ENCODE results near the gene GPC2. TPM values are rescaled to one million over a fixed set of nuclear protein-coding genes. Genes with fewer than 3 reads are reported as not detected.
"Not testable (repeated sequence)": the region's sequence is repeated elsewhere in the genome, so short reads cannot be mapped to it uniquely, and the experiment has no call there.

The GPC2 gene
- total RNA-seq, 3 donors from 2014 or later (not counting 1 experiment from before 2014, with no cell fraction given), result 1.9 to 2.4 (median 2.3) TPM

- Mint-ChIP-seq H3K27ac (peak overlapping the region; percentile 98 to 99), H3K27me3 (ENCODE audit: low read depth in 2 of 2) (no peaks in the 10 kb centered on the region), H3K4me1 (peaks cover 54 to 87% of the 10 kb centered on the region in 2 donors), H3K36me3 (no peaks in the 10 kb centered on the region), H3K4me3 (peak overlapping the region; percentile 95), H3K9me3 (no peaks in the 10 kb centered on the region)
- no peak for TF ChIP-seq CTCF (IDR thresholded peaks at IDR 0.05)
- peaks cover 82% of the 10 kb centered on the region for H3K4me1 ChIP-seq (ENCODE audit: control insufficient read depth, insufficient read depth, low read length)
- ATAC-seq (no peak), DNase-seq (peak in 1 of 2 donors; percentile 65)
- WGBS (ENCODE audit: insufficient coverage), result 69% methylated on average over 13 of the region's 14 CpGs
- H3K27ac ChIP-seq (ENCODE audit: low read length), result peak overlapping the region; percentile 98
- H3K4me3 ChIP-seq (ENCODE audit: low read length), result peak overlapping the region; percentile 98
- H3K36me3 ChIP-seq (ENCODE audit: control insufficient read depth, insufficient read depth, low read length), result peaks cover 25% of the 10 kb centered on the region
- H3K9me3 ChIP-seq (ENCODE audit: control insufficient read depth, insufficient read depth, low read length), result no peaks in the 10 kb centered on the region
- H3K27me3 ChIP-seq (ENCODE audit: control insufficient read depth, insufficient read depth, low read length), result no peaks in the 10 kb centered on the region
- intact Hi-C loops (cut with micrococcal nuclease), result loop anchor here (1.0 to 10.0 kb wide), 2 partner anchors 141 to 203 kb away; partner anchors contain the start of genes MEPCE, ZCWPW1 and ZNF3
Measured at GRCh38 chr7:100221767-100222444, 44.7 kb upstream of the GPC2 start.

GRCh38 chr7:100221231-100221718, 44.1 kb upstream of the GPC2 start:
- Histone ChIP-seq H3K36me3 (ENCODE audit: control insufficient read depth, insufficient read depth, low read length) (peaks cover 25% of the 10 kb centered on the region), H3K4me3 (ENCODE audit: low read length) (peak overlapping the region; percentile 98), H3K4me1 (ENCODE audit: control insufficient read depth, insufficient read depth, low read length) (peaks cover 81% of the 10 kb centered on the region), H3K27me3 (ENCODE audit: control insufficient read depth, insufficient read depth, low read length) (no peaks in the 10 kb centered on the region), H3K27ac (ENCODE audit: low read length) (peak overlapping the region; percentile 98), H3K9me3 (ENCODE audit: control insufficient read depth, insufficient read depth, low read length) (no peaks in the 10 kb centered on the region)
- H3K9me3 Mint-ChIP-seq, result no peaks in the 10 kb centered on the region
- ATAC-seq (peak; percentile 50 to 66 (median 63)), DNase-seq (peak; percentile 53 to 92)
- intact Hi-C loops (cut with micrococcal nuclease), result loop anchor here (1.0 to 10.0 kb wide), 2 partner anchors 140 to 204 kb away; partner anchors contain the start of genes MEPCE, ZCWPW1 and ZNF3
- H3K4me3 Mint-ChIP-seq, result peak overlapping the region; percentile 95
- H3K36me3 Mint-ChIP-seq, result no peaks in the 10 kb centered on the region
- peaks cover 54 to 85% of the 10 kb centered on the region in 2 donors for H3K4me1 Mint-ChIP-seq
- H3K27me3 Mint-ChIP-seq (ENCODE audit: low read depth in 2 of 2), result no peaks in the 10 kb centered on the region
- 3% methylated on average over 5 of the region's 5 CpGs for WGBS (ENCODE audit: insufficient coverage)
- H3K27ac Mint-ChIP-seq, result peak overlapping the region; percentile 98 to 99
- no peak for TF ChIP-seq CTCF (IDR thresholded peaks at IDR 0.05)

GRCh38 chr7:100220586-100221230, 43.5 kb upstream of the GPC2 start:
- Histone ChIP-seq H3K27ac (ENCODE audit: low read length) (peak overlapping the region; percentile 98), H3K4me3 (ENCODE audit: low read length) (peak overlapping the region; percentile 98), H3K4me1 (ENCODE audit: control insufficient read depth, insufficient read depth, low read length) (peaks cover 78% of the 10 kb centered on the region), H3K9me3 (ENCODE audit: control insufficient read depth, insufficient read depth, low read length) (no peaks in the 10 kb centered on the region), H3K36me3 (ENCODE audit: control insufficient read depth, insufficient read depth, low read length) (peaks cover 25% of the 10 kb centered on the region), H3K27me3 (ENCODE audit: control insufficient read depth, insufficient read depth, low read length) (no peaks in the 10 kb centered on the region)
- Mint-ChIP-seq H3K4me1 (peaks cover 54 to 79% of the 10 kb centered on the region in 2 donors), H3K9me3 (no peaks in the 10 kb centered on the region), H3K4me3 (peak overlapping the region; percentile 95), H3K27me3 (ENCODE audit: low read depth in 2 of 2) (no peaks in the 10 kb centered on the region), H3K27ac (peak overlapping the region; percentile 98 to 99), H3K36me3 (no peaks in the 10 kb centered on the region)
- DNase-seq (no peak), ATAC-seq (no peak)
- WGBS (ENCODE audit: insufficient coverage), result 23% methylated on average over 19 of the region's 22 CpGs
- intact Hi-C loops (cut with micrococcal nuclease), result loop anchor here (1.0 to 10.0 kb wide), 2 partner anchors 139 to 204 kb away; partner anchors contain the start of genes MEPCE, ZCWPW1 and ZNF3
- no peak for TF ChIP-seq CTCF (IDR thresholded peaks at IDR 0.05)

GRCh38 chr7:100219801-100220585, 42.8 kb upstream of the GPC2 start, which contains the start of gene PVRIG:
TSS of gene PVRIG (plus strand) at chr7:100219949. CDS start at chr7:100219971, 22 bp downstream.
- ATAC-seq (peak; percentile 46 to 73 (median 56)), DNase-seq (peak; percentile 47 to 57)
- not testable (repeated sequence) for H3K9me3 Mint-ChIP-seq; H3K9me3 ChIP-seq (ENCODE audit: control insufficient read depth, insufficient read depth, low read length); H3K27me3 ChIP-seq (ENCODE audit: control insufficient read depth, insufficient read depth, low read length); H3K36me3 Mint-ChIP-seq; H3K27me3 Mint-ChIP-seq (ENCODE audit: low read depth in 2 of 2)
- peaks cover 73% of the 10 kb centered on the region for H3K4me1 ChIP-seq (ENCODE audit: control insufficient read depth, insufficient read depth, low read length)
- Mint-ChIP-seq H3K27ac (peak within 1 kb of the TSS; percentile 98 to 99), H3K4me1 (peaks cover 58 to 72% of the 10 kb centered on the region in 2 donors), H3K4me3 (peak within 1 kb of the TSS; percentile 95)
- H3K27ac ChIP-seq (ENCODE audit: low read length), result peak within 1 kb of the TSS; percentile 98
- peak within 1 kb of the TSS; percentile 98 for H3K4me3 ChIP-seq (ENCODE audit: low read length)
- peaks cover 25% of the 10 kb centered on the region for H3K36me3 ChIP-seq (ENCODE audit: control insufficient read depth, insufficient read depth, low read length)
- intact Hi-C loops (cut with micrococcal nuclease), result loop anchor here (5.0 to 10.0 kb wide), 3 partner anchors 88 to 205 kb away; partner anchors contain the start of genes MEPCE and ZCWPW1
- 20% methylated on average over 23 of the region's 27 CpGs for WGBS (ENCODE audit: insufficient coverage)
